ENCODE measurements around the gene MYH16.

DNA sequence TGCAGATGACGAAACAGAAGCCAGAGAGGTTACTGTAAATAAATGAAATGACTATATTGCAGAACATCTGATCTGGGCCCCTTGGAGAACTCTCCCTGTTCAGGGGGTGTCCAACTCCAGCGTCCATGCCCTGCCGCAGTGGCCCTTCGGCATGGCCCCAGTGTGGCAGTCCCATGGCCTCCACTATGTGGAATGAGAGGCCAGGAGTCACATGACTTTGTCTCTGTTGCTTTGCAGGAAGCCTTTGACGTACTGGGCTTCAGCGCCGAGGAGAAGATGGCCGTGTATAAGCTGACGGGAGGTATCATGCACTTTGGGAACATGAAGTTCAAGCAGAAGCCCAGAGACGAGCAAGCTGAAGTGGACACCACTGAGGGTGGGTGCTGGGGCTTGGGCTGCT is 15.6 kb upstream of the MYH16 start:
- TF ChIP-seq POLR2A (IDR thresholded peaks at IDR 0.05), result no peak
- TF ChIP-seq CTCF (IDR thresholded peaks at IDR 0.05), result no peak
- TF ChIP-seq POLR2AphosphoS5 (IDR thresholded peaks at IDR 0.05; ENCODE audit: insufficient read depth in 1 of 2, low read depth in 1 of 2), result no peak

Data from vagina (tissue), 2 donors.